HG02759 (cell line): ENCODE data around the gene PIH1D2.
"Not testable (repeated sequence)": the region's sequence is repeated elsewhere in the genome, so short reads cannot be mapped to it uniquely, and the experiment has no call there.

Source experiments
- ATAC-seq: cut with Tn5 transposase; IDR thresholded peaks from one replicate; pipeline ENCODE4 v1.9.1; 2021; ENCODE audit warnings: mild to moderate bottlenecking, moderate library complexity; ENCODE audit not compliant: unreplicated experiment

Gene PIH1D2

GRCh38 chr11:112073941-112074811 lies at the start of gene PIH1D2, which contains the start of gene NKAPD1:
Gene PIH1D2 (minus strand): TSS chr11:112074017. CDS start chr11:112073174, 843 bp downstream.
Gene NKAPD1 (plus strand): TSS chr11:112074299. CDS start chr11:112075575, 1,276 bp downstream.
- peak; percentile 90 for ATAC-seq

- ATAC-seq: no peak
Observed at GRCh38 chr11:112123129-112123528, 49.3 kb upstream of the PIH1D2 start.

GRCh38 chr11:112121981-112122615 lies 48.3 kb upstream of the PIH1D2 start:
- no peak for ATAC-seq

GRCh38 chr11:112118176-112118575 lies 44.4 kb upstream of the PIH1D2 start:
- no peak for ATAC-seq

- ATAC-seq: no peak
Observed at GRCh38 chr11:112115386-112115785, 41.6 kb upstream of the PIH1D2 start.

- no peak for ATAC-seq
Observed at GRCh38 chr11:112114460-112114859, 40.6 kb upstream of the PIH1D2 start.

GRCh38 chr11:112113539-112114457 lies 40.0 kb upstream of the PIH1D2 start:
- ATAC-seq: no peak

- ATAC-seq: no peak
Observed at GRCh38 chr11:112106070-112106469, 32.3 kb upstream of the PIH1D2 start.

- ATAC-seq: no peak
Observed at GRCh38 chr11:112103446-112103845, 29.6 kb upstream of the PIH1D2 start.

GRCh38 chr11:112100462-112100861 lies 26.6 kb upstream of the PIH1D2 start:
- ATAC-seq: no peak

- no peak for ATAC-seq
Observed at GRCh38 chr11:112097734-112098528, 24.1 kb upstream of the PIH1D2 start.

GRCh38 chr11:112096194-112096593 lies 22.4 kb upstream of the PIH1D2 start:
- no peak for ATAC-seq

GRCh38 chr11:112095302-112095701 lies 21.5 kb upstream of the PIH1D2 start:
- ATAC-seq: not testable (repeated sequence)

GRCh38 chr11:112087212-112087611 lies 13.4 kb upstream of the PIH1D2 start:
- no peak for ATAC-seq

GRCh38 chr11:112086422-112087191 lies 12.8 kb upstream of the PIH1D2 start, which contains the start of the genes SDHD and TIMM8B:
Gene SDHD (plus strand): TSS chr11:112086873. CDS start chr11:112086908, 35 bp downstream.
Gene TIMM8B (minus strand): TSS chr11:112086756. CDS start chr11:112086723, 33 bp downstream.
- ATAC-seq: peak; percentile 92

- ATAC-seq: peak; percentile 31
Observed at GRCh38 chr11:112085822-112086421, 12.1 kb upstream of the PIH1D2 start.

GRCh38 chr11:112082729-112083128 lies 8.9 kb upstream of the PIH1D2 start:
- no peak for ATAC-seq

- no peak for ATAC-seq
Observed at GRCh38 chr11:112062923-112063322, 10.9 kb downstream of the PIH1D2 start.

- no peak for ATAC-seq
Observed at GRCh38 chr11:112058103-112058502, 15.7 kb downstream of the PIH1D2 start.
